ENCODE data around the gene CHST3. TPM values are rescaled to one million over a fixed set of nuclear protein-coding genes. Genes with fewer than 3 reads are reported as not detected.

The CHST3 gene
- total and polyA plus RNA-seq, 9 of the 15 experiments (the other 6 are each of a cell fraction or from before 2014, with no cell fraction given), result 0.01 to 1.3 (median 0.15) TPM

GRCh38 chr10:71957546-71958275, 6.5 kb upstream of the CHST3 start (continued):
- TF ChIP-seq, protein P1, sequence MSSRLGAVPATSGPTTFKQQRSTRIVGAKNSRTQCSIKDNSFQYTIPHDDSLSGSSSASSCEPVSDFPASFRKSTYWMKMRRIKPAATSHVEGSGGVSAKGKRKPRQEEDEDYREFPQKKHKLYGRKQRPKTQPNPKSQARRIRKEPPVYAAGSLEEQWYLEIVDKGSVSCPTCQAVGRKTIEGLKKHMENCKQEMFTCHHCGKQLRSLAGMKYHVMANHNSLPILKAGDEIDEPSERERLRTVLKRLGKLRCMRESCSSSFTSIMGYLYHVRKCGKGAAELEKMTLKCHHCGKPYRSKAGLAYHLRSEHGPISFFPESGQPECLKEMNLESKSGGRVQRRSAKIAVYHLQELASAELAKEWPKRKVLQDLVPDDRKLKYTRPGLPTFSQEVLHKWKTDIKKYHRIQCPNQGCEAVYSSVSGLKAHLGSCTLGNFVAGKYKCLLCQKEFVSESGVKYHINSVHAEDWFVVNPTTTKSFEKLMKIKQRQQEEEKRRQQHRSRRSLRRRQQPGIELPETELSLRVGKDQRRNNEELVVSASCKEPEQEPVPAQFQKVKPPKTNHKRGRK (tag; IDR thresholded peaks at IDR 0.05), result no peak
- no peak for TF ChIP-seq ZNF778 (CRISPR knock-in tag; IDR thresholded peaks at IDR 0.05)

DNA sequence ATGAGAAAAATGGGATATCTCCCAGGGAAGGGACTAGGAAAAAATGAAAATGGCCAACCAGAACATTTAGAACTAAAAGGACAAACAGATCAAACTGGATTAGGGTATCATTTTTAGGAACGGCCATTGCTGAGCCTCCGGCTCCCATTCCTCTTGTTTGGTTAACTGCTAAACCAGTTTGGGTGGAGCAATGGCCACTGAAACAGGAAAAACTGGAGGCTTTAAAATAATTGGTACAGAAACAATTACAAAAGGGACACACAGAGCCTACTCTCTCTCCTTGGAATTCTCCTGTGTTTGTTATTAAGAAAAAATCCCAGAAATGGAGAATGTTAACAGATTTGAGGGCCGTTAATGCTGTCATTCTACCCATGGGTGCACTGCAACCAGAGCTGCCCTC, 4.7 kb upstream of the CHST3 start:
- WGBS (ENCODE audit: insufficient coverage, low coverage, missing lambda C conversion rate), result 13% methylated on average over 3 of the region's 3 CpGs
- H3K4me3 ChIP-seq, result no peak overlapping the region
- POLR2A ChIA-PET, result no interaction called here
- intact Hi-C loops (cut with micrococcal nuclease) (no loop called here), in situ Hi-C loops (cut with MboI) (no loop called here)
- no TSS peak for BruUV-seq (replicated peaks)
- peaks cover 9 to 32% of the 10 kb centered on the region in 2 experiments; a peak in 3 of 5 replicates for H3K27me3 ChIP-seq (ENCODE audit: control insufficient read depth in 2 of 2, insufficient read depth in 2 of 2, low read length in 2 of 2)
- H3K4me1 ChIP-seq (replicated peaks in 1 of 2; ENCODE audit: control insufficient read depth in 2 of 2, insufficient read depth in 2 of 2, low read length in 2 of 2), result peaks cover 4 to 14% of the 10 kb centered on the region in 2 experiments; a peak in 4 of 5 replicates
- H3K27ac ChIP-seq (ENCODE audit: extremely low read depth, low read depth, low read length), result no peak overlapping the region
- no peaks in the 10 kb centered on the region for H3K36me3 ChIP-seq (ENCODE audit: control insufficient read depth, insufficient read depth, low read length)
- no peaks in the 10 kb centered on the region for H3K79me2 ChIP-seq (ENCODE audit: control insufficient read depth, insufficient read depth, low read length)
- no peak overlapping the region for H2AFZ ChIP-seq (ENCODE audit: low read depth, low read length)
- FAIRE-seq, result no peak
- CTCF ChIA-PET (ENCODE audit: low intra/inter-chr PET ratio), result no interaction called here
- peaks cover 10% of the 10 kb centered on the region for H3K9me3 ChIP-seq (replicated peaks; ENCODE audit: control insufficient read depth, insufficient read depth, low read depth, low read length)
- no peaks in the 10 kb centered on the region for H3K9me1 ChIP-seq (ENCODE audit: control insufficient read depth, insufficient read depth, low read length)
- no peak for ATAC-seq
- H3K9ac ChIP-seq (ENCODE audit: insufficient read depth in 1 of 2, low read depth in 2 of 2, low read length in 2 of 2), result no peak overlapping the region
- no peaks in the 10 kb centered on the region for H4K20me1 ChIP-seq (replicated peaks; ENCODE audit: control insufficient read depth, insufficient read depth, low read length)
- DNase-seq (ENCODE audit: extremely low read depth in 1 of 4, low spot score in 3 of 4), result no peak
- no peak overlapping the region for H3K4me2 ChIP-seq (ENCODE audit: insufficient read depth, low read length)
- TF ChIP-seq TAF15 (IDR thresholded peaks at IDR 0.05; ENCODE audit: low read depth, low read length) (no peak), KDM2B (CRISPR knock-in tag; IDR thresholded peaks at IDR 0.05) (no peak), TEAD2 (tag; IDR thresholded peaks at IDR 0.05) (no peak), SAFB (IDR thresholded peaks at IDR 0.05; ENCODE audit: borderline replicate concordance, low read depth, low read length) (no peak), KDM1A (IDR thresholded peaks at IDR 0.05) (no peak), HNRNPL (IDR thresholded peaks at IDR 0.05; ENCODE audit: low read depth, low read length) (no peak), OTX1 (CRISPR knock-in tag; IDR thresholded peaks at IDR 0.05) (no peak), ELK3 (CRISPR knock-in tag; IDR thresholded peaks at IDR 0.05) (no peak)
- TF ChIP-seq, protein P2, sequence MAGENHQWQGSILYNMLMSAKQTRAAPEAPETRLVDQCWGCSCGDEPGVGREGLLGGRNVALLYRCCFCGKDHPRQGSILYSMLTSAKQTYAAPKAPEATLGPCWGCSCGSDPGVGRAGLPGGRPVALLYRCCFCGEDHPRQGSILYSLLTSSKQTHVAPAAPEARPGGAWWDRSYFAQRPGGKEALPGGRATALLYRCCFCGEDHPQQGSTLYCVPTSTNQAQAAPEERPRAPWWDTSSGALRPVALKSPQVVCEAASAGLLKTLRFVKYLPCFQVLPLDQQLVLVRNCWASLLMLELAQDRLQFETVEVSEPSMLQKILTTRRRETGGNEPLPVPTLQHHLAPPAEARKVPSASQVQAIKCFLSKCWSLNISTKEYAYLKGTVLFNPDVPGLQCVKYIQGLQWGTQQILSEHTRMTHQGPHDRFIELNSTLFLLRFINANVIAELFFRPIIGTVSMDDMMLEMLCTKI (IDR thresholded peaks at IDR 0.05; ENCODE audit: partially characterized antibody), result no peak

All from K562 (cell line).